Measurements from ENCODE around the gene FAM185A.
"Not testable (repeated sequence)": the region's sequence is repeated elsewhere in the genome, so short reads cannot be mapped to it uniquely, and the experiment has no call there.

FAM185A gene

DNA sequence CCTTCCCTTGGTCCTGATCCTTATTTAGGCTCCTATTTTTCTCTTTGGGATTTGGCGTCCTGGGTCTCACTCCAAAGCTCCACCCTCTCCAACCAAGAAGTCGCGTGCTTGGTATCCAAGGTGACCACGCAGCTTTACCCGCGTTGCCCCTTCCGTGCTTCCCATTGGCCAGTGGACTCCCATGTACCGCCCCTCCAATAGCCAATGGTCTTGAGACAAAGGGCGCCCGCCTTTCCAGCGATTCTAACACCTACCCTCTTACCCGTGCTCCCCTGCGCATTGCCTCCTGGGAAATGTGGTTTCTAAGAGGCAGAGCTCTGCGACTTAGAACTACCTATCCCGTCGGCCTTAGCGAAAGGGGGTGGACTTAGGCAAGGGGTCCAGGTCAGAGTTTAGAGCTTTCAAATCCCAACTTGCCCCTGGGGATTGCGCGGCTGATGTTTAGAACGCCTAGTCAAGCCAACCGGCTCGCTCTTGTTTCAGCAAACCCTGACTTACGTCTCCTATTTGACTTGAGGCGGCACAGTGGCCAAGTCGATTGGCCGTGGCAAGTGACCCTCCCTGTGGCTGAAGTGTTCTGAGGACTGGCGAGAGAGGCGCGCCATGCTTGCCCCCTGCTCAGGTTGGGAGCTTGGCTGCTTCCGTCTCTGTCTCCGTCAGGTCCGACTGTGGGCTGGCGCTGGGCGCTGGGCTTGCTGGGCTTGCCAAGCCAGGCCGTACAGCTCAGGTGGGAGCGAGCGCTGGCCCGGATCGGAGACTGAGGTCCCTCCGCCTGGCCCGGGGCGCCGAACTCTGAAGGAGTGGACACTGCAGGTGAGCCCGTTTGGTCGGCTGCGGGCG lies at the start of gene FAM185A:
TSS of gene FAM185A (plus strand) at position 395 of the 840 bp plus-strand sequence. CDS start at position 604, 209 bp downstream.
- DNase-seq (ENCODE audit: low spot score), result peak; percentile 88
- in situ Hi-C loops (cut with MboI; ENCODE audit: low sequenced_read_pairs, unreplicated experiment), result not testable (repeated sequence)

DNA sequence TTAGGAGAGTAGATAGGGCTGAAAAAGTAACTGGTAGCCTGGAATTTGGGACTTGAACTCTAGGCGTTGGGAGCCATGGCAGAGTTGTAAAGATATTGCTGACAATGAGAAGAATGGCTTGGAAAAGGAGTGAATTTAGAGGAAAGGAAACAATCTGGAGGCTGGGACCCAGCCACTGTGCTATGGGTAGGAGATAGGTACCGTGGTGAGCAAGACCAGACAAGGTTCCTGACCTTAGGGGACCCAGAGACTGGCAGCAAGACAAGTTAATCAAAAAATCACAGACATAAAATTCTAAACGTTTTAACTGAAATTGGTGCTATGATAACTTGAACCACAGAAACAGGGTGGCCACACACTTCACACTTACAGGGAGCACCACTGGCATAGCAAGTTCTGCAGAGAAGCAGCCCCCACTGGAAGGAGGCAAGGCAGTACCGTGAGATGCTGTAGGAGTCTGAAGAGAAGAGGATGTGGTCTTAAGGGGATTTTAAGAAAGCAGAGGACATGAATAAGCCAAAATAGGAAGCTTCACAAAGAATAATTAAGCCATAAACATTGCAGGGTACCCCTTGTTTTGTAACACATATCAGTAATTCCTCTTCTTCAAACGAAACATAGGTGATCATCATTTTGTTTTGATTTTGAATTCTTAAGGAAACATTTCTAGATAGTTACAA lies 35.6 kb upstream of the FAM185A start:
- DNase-seq (ENCODE audit: low spot score), result peak; percentile 2
- in situ Hi-C loops (cut with MboI; ENCODE audit: low sequenced_read_pairs, unreplicated experiment), result not testable (repeated sequence)

DNA sequence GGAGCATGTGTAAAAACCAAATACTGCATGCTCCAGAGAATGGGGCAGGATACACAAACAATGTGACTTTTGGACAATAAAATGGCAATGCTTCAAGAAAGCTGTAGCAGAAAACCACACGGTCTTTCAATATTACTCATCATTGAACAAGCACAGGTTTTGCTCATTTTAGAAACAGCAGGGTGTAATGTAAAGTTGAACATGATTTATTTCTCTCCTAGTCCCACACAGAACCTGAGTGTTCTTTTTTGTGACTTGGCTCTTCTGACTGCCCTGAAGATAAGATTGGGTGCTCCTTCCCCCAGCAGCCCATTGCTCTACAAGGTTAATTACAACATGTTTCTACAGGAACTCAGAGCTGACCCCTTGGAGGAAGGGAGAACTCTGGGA lies 35.1 kb upstream of the FAM185A start:
- in situ Hi-C loops (cut with MboI; ENCODE audit: low sequenced_read_pairs, unreplicated experiment); DNase-seq (ENCODE audit: low spot score): not testable (repeated sequence)

DNA sequence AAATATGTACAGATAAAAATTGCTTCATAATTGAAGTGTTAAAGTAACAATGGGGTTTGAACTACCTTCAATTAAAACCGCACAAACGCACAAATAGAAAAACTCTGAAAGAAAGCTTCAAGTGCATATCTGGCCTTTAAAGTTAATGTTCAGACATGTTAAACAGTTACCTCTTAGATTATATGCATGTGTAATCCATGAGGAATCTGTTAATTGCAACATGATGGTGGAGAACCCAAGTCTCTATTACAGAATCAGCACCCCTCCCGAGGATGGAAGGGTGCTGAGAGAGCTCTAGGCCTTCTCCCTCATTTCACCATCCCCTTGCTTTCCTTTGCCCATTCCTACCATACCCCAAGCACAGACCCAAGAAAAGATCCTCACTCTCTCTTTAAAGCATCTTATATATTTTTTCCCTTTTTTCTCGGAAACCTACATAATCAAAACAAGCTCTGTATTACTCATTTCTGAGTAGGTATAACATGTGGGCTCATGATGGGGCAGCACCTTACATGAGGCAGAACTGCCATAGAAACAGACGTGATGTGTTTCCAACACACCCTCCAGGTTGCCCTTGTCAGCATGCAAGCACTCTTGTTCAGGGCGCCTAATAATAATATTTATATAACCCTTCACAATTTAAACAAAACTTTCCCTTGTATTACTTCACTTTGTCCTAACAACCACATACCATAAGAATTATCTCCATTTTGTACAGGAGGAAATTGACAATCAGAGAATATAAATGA lies 33.9 kb upstream of the FAM185A start:
- DNase-seq (ENCODE audit: low spot score); in situ Hi-C loops (cut with MboI; ENCODE audit: low sequenced_read_pairs, unreplicated experiment): not testable (repeated sequence)

DNA sequence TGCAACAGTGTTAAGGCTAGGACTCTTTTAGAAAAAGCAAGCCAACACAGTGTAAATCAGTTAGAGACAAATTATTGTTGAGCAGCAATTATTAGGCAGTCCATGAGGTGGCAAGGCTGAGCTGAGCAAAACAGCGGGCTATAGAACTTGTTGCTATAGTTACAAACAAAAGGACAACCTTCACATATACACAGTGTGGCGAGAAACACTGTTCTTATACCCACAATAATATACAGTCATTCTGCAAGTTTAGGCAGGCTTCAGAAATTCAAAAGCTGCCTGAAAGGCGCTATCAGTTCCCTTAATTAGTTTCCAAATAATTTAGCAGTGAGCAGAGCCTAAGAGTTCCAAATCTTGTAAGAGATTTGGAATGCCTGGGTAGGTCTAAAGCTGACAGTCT lies 33.1 kb upstream of the FAM185A start:
- in situ Hi-C loops (cut with MboI; ENCODE audit: low sequenced_read_pairs, unreplicated experiment); DNase-seq (ENCODE audit: low spot score): not testable (repeated sequence)

DNA sequence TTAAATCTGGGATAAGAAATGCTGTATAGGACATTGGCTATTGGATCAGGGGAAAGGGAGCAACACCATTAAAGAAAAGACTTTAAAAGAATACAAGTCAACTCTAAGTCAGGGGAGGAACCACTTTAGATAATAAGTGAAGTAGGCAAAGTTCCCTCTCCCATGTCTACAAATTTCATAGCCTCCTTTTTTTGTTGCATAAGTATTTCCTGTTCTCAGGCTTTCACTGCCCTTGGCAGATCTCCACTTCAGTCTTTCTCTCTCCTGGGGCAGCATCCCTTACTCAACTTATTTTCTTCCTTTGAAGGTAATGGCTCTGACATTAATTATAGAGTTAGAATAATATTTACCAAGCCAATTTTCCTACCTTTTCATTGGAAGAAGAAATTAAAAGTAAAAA lies 30.3 kb upstream of the FAM185A start:
- DNase-seq (ENCODE audit: low spot score); in situ Hi-C loops (cut with MboI; ENCODE audit: low sequenced_read_pairs, unreplicated experiment): not testable (repeated sequence)

DNA sequence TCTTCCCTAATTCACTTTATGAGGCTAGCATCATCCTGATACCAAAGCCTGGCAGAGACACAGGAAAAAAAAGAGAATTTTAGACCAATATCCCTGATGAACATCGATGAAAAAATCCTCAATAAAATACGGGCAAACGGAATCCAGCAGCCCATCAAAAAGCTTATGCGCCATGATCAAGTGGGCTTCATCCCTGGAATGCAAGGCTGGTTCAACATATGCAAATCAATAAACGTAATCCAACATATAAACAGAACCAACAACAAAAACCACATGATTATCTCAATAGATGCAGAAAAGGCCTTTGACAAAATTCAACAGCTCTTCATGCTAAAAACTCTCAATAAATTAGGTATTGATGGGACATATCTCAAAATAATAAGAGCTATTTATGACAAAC lies 22.6 kb upstream of the FAM185A start:
- not testable (repeated sequence) for DNase-seq (ENCODE audit: low spot score)

DNA sequence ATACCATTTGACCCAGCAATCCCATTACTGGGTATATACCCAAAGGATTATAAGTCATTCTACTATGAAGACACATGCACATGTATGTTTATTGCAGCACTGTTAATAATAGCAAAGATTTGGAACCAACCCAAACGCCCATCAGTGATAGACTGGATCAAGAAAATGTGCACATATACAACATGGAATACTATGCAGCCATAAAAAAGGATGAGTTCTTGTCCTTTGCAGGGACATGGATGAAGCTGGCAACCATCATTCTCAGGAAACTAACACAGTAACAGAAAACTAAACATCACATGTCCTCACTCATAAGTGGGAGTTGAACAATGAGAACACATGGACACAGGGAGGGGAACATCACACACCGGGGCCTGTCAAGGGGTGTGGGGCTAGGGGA lies 19.1 kb upstream of the FAM185A start:
- DNase-seq (ENCODE audit: low spot score); in situ Hi-C loops (cut with MboI; ENCODE audit: low sequenced_read_pairs, unreplicated experiment): not testable (repeated sequence)

More for the DNA sequence above, 22.6 kb upstream of the FAM185A start:
- in situ Hi-C loops (cut with MboI; ENCODE audit: low sequenced_read_pairs, unreplicated experiment), result not testable (repeated sequence)

DNA sequence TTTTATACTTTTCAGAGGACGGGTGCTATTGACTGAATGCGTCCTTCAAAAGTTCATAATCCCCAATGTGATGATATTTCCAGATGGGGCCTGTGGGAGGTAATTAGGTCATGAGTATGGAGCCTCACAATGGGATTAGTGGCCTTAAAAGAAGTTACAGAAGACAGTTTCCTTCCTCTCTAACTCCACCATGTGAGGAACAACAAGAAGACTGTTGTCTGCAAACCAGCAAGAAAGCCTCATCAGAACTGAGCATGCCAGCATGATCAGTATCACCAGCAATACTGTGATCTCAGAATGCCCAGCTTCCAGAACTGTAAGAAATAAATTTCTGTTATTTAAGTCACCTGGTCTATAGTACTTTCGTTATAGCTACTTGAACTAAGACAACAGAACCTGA lies 18.4 kb upstream of the FAM185A start:
- DNase-seq (ENCODE audit: low spot score); in situ Hi-C loops (cut with MboI; ENCODE audit: low sequenced_read_pairs, unreplicated experiment): not testable (repeated sequence)

DNA sequence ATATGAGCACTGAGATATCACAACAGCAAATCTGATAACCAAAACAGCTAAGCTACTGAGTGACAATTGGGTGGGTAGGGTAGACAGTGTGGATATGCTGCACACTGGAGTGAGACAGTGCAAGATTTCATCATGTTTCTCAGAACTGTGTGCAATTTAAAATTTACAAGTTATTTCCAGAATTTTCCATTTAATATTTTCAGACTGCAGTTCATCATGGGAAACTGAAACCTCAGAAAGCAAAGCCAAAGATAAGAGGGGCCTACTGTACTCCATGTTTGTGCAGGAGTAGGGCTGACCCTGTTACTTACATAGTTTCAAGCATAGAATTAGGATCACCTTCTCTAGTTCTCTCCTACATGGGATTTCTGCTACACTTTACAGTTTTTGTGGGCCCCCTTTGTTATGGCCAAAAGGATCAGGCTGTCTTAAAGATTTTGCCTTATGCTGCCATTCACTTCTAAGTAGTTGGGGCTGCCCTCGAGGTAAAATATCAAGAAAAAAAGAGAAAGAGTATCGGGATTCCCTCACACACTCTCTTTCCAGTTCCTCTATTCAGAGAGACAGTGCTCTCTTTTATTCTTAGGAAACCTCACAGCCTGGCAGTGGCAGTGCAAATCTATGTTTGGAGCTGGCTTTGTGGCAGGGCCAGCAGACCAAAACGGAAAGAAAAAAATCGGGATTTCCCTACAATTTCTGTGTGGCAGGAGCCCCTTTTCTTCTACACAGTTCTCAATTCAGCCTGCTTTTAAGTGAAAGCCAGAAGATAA lies 6.6 kb upstream of the FAM185A start:
- DNase-seq (ENCODE audit: low spot score); in situ Hi-C loops (cut with MboI; ENCODE audit: low sequenced_read_pairs, unreplicated experiment): not testable (repeated sequence)

DNA sequence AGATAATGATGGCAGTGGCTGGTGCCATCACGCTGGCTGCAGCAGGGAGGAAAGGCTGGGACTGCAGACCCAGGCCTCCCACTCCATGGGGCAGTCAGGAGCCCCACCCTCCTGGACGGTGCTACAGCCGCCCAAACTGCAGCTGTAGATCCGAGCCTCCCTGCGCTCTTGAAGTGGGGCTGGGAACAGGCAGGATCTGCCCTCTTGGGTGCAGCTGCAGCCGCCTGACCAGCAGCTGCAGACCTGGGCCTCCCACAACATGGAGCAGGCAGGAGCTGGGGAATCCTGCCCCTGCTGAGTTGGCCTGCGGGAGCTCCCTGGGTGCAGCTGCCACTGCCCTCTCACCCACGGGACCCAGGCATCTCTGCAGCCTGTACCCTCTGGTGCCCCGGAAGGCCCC lies 4.9 kb upstream of the FAM185A start:
- in situ Hi-C loops (cut with MboI; ENCODE audit: low sequenced_read_pairs, unreplicated experiment), result not testable (repeated sequence)

DNA sequence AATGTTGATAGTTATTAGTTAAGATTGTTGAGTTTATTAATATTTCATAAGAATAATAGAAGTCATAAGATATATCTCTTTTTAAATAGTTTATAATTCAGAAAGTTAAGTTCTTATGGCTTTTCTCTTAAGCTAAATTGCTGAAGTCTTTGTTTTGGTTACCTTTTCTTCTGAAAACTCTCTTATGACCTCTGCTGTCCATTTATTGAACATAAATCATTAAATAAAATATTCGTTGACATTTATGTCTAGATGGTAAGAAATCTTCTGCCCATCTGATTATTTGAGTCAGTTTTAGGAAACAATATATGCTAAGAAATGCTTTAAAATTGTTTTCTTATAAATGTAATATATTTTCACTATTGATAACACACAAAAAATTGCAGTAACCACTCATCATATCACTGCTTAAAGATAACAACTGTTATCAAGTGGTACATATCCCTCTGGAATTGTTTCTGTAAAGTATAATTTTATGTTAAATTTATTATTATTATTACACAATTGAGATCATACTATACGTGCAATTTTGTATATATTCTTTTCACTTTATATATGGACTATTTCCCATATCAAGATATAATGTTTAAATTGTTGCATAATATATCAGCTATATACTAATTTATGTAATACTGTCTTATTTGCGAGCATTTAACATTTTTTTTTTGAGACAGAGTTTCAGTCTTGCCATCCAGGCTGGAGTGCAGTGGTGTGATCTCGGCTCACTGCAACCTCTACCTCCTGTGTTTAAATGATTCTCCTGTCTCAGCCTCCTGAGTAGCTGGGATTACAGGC lies 3.1 kb upstream of the FAM185A start:
- DNase-seq (ENCODE audit: low spot score), result peak; percentile 8
- in situ Hi-C loops (cut with MboI; ENCODE audit: low sequenced_read_pairs, unreplicated experiment), result not testable (repeated sequence)

More for the DNA sequence above, 4.9 kb upstream of the FAM185A start:
- DNase-seq (ENCODE audit: low spot score), result not testable (repeated sequence)

DNA sequence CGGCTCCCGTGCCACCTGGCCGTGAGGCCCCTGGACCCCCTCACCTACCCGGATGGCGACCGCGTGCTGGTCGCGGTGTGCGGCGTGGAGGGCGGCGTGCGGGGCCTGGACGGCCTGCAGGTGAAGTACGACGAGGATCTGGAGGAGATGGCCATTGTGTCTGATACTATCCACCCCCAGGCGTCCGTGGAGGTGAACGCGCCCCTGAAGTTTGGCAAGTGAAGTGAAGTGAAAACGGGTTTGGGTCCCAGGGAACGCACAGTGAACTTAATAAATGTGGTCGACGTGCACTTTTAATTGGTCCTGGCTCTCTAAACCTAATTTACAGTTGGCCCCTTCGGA lies 617 bp downstream of the FAM185A start:
- in situ Hi-C loops (cut with MboI; ENCODE audit: low sequenced_read_pairs, unreplicated experiment); DNase-seq (ENCODE audit: low spot score): not testable (repeated sequence)

DNA sequence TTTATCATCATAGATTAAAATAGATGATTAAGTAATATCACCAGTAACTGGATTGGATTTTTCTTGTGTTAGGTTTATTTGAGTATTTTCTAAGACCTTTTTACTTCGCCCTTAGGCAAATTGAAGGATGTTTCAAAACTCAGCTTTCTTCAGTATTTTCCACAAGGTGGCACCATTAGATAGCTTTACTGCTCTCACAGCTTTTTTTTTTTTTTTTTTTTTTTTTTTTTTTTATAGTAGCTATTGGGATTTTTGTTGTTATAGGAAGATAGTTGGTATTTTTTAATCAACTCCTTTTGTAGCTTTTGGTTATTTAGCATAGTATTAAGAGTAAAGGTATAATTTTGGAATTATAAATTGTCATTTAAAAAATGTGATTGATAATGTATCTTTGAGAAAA lies 9.4 kb downstream of the FAM185A start:
- not testable (repeated sequence) for DNase-seq (ENCODE audit: low spot score)
- in situ Hi-C loops (cut with MboI; ENCODE audit: low sequenced_read_pairs, unreplicated experiment), result loop anchor here (25.0 kb wide), 1 partner anchor 304 kb away; the partner anchor contains the start of gene FBXL13

DNA sequence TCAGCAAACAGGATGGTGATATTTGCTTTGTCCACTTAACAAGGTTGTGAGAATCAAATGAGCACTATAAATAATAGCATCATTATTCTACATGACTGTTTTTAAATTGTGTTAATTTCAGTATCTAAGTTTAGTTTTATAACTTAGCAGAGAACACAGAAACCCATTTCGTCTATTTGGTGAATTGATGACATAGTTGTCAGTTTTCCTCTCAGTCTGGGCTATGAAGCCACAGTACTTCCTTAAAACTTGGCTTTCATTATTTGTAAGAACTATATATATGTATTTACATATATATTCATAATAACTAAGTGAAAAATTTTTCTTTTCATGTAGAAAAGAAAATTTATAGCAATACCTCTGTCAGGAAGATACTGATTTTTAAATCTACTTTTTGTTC lies 11.1 kb downstream of the FAM185A start:
- DNase-seq (ENCODE audit: low spot score), result not testable (repeated sequence)
- in situ Hi-C loops (cut with MboI; ENCODE audit: low sequenced_read_pairs, unreplicated experiment), result loop anchor here (25.0 kb wide), 1 partner anchor 302 kb away; the partner anchor contains the start of gene FBXL13

DNA sequence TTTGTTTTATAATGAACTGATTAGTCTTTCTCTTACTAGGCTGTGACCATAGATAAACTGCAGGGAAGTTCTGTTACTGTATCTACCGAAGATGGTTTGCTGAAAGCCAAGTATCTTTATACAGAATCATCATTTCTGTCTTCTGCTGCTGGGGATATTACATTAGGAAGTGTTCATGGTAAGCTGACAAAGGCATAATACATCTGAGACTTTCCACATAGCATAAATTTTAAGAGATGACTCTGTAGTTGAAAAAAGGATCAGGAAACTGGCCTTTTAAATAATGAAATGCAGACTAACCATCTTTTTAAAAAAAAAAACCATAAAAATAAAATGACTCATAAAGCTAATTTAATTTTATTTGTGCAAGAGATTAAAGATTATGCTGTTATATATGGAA lies 12.4 kb downstream of the FAM185A start:
- in situ Hi-C loops (cut with MboI; ENCODE audit: low sequenced_read_pairs, unreplicated experiment), result loop anchor here (25.0 kb wide), 1 partner anchor 301 kb away; the partner anchor contains the start of gene FBXL13
- DNase-seq (ENCODE audit: low spot score), result not testable (repeated sequence)

DNA sequence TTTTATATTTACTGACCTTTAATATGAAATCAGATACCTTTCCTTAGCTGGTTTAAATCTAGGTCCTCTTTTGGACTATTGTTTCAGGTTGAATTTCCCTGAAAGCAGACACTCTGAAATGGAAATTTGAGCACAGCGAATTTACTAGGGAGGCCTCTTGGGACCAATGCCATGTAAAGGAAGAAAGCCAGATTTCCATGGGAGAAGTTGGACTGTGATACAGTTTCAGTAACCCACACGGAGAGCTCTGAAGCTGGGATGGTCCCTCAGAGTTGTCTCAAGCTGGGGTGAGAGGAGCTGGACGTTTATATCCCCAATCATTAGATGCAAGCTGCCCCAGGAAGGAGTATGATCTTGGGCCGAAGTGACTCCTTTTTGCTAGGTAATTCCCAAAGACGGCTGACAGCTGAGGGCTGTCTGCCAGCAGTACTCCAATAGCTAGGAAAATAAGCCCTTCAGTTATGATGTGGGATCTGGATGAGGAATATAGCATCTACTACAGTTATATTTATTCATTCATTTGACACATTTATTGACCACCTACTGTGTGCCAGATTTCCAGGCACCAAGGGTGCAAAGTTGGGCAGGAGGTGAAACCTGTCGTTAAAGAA lies 14.6 kb downstream of the FAM185A start:
- in situ Hi-C loops (cut with MboI; ENCODE audit: low sequenced_read_pairs, unreplicated experiment), result loop anchor here (25.0 kb wide), 1 partner anchor 299 kb away; the partner anchor contains the start of gene FBXL13
- DNase-seq (ENCODE audit: low spot score), result not testable (repeated sequence)
